GM21576 (cell line): ENCODE data around the gene BMERB1.
"Not testable (repeated sequence)": the region's sequence is repeated elsewhere in the genome, so short reads cannot be mapped to it uniquely, and the experiment has no call there.

Experiments
- ATAC-seq: cut with Tn5 transposase; IDR thresholded peaks from one replicate; pipeline ENCODE4 v1.9.1; 2021; ENCODE audit warnings: mild to moderate bottlenecking, moderate library complexity; ENCODE audit not compliant: unreplicated experiment

BMERB1 gene

GRCh38 chr16:15519790-15520189 is 85.4 kb downstream of the BMERB1 start:
- ATAC-seq: no peak

GRCh38 chr16:15521390-15521757 is 87.0 kb downstream of the BMERB1 start:
- no peak for ATAC-seq

- ATAC-seq: no peak
These were observed 87.5 kb downstream of the BMERB1 start for GRCh38 chr16:15521758-15522509.

GRCh38 chr16:15523092-15523541 is 88.7 kb downstream of the BMERB1 start:
- no peak for ATAC-seq

- no peak for ATAC-seq
These were observed 89.6 kb downstream of the BMERB1 start for GRCh38 chr16:15523939-15524338.

GRCh38 chr16:15524966-15525365 is 90.6 kb downstream of the BMERB1 start:
- no peak for ATAC-seq

- ATAC-seq: no peak
These were observed 91.7 kb downstream of the BMERB1 start for GRCh38 chr16:15526097-15526496.

GRCh38 chr16:15526731-15527130 is 92.3 kb downstream of the BMERB1 start:
- no peak for ATAC-seq

GRCh38 chr16:15529673-15530072 is 95.3 kb downstream of the BMERB1 start:
- no peak for ATAC-seq

- no peak for ATAC-seq
These were observed 95.7 kb downstream of the BMERB1 start for GRCh38 chr16:15530085-15530484.

GRCh38 chr16:15532825-15533224 is 98.4 kb downstream of the BMERB1 start:
- ATAC-seq: no peak

GRCh38 chr16:15533386-15533785 is 99.0 kb downstream of the BMERB1 start:
- ATAC-seq: no peak

GRCh38 chr16:15535772-15536171 is 101.4 kb downstream of the BMERB1 start:
- ATAC-seq: no peak

- no peak for ATAC-seq
These were observed 102.5 kb downstream of the BMERB1 start for GRCh38 chr16:15536843-15537242.

- ATAC-seq: no peak
These were observed 104.1 kb downstream of the BMERB1 start for GRCh38 chr16:15538507-15538906.

GRCh38 chr16:15539197-15539596 is 104.8 kb downstream of the BMERB1 start:
- ATAC-seq: no peak

GRCh38 chr16:15542261-15542660 is 107.9 kb downstream of the BMERB1 start:
- no peak for ATAC-seq

GRCh38 chr16:15542734-15543347 is 108.5 kb downstream of the BMERB1 start:
- no peak for ATAC-seq

- ATAC-seq: no peak
These were observed 110.0 kb downstream of the BMERB1 start for GRCh38 chr16:15544405-15544804.

- ATAC-seq: no peak
These were observed 111.2 kb downstream of the BMERB1 start for GRCh38 chr16:15545544-15545943.

GRCh38 chr16:15547072-15547767 is 112.8 kb downstream of the BMERB1 start:
- ATAC-seq: not testable (repeated sequence)

GRCh38 chr16:15547768-15548096 is 113.3 kb downstream of the BMERB1 start:
- no peak for ATAC-seq
